GM18507 (cell line): ENCODE measurements around the gene MAP2K6.
A peak's percentile ranks its signal among the peaks of the same experiment; 100 is the strongest.

ENCODE experiments used
- DNase-seq: peaks from one replicate; pipeline ENCODE4 v3.0.0; 2011; ENCODE audit warnings: low read depth; ENCODE audit not compliant: insufficient read length; ENCODE audit errors: extremely low spot score
- FAIRE-seq: peaks from 2 replicates; lab custom pipeline; 2011; peaks lifted over from hg19 to GRCh38; lab: Jason Lieb, UNC

The MAP2K6 gene

DNA sequence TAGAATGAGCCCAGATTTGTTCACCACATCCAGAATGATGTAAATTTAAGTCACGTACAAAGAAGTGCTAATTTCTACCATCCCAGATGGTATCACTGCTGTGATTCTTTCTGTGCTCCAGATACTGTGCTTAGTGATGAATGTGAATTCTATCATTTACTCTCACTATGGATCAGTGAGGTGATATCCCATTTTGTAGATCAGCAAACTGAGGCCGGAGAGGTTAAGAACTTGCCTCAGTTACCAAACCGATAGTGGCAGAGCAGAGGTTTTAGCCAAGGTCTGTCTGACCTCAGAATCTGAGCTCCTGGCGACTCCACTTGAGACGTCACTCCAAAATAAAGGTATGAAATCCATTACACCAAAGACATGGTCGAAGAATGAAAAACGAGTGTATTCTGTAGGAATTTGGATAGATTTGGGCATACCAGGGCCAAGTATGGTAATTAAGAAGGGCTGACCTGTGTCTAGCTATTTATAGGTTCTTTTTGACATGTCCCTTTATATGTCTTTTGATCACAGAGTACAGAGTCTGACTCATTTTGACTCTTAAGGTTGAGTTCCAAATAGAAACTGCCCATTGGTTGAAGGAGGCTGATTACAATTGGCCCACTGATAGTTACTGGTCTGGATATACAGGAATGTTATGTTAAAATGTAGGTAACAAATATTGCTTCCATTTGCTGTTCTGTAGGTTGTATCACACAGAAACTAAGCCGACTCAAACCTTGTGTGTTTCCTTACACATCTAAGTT is 10.0 kb downstream of the MAP2K6 start:
- no peak for DNase-seq
- no peak for FAIRE-seq

DNA sequence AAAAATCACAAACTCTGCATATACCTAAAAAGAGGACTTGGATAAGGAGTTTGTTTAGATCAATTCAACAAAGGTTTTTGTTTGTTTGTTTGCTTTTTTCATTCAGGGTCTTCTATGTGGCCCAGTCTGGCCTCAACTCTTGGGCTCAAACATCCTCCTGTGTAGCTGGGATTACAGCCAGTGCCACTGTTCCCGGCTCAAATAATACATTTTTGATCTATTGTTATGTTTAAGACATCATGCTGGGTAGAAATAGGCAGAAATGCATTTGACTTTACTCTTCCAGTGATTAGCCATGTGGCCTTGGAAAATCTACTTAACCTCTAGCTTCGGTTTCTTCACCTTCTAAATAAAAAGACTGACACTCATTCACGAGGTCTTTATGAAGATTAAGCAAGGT is 11.5 kb downstream of the MAP2K6 start:
- DNase-seq: no peak
- FAIRE-seq: no peak

DNA sequence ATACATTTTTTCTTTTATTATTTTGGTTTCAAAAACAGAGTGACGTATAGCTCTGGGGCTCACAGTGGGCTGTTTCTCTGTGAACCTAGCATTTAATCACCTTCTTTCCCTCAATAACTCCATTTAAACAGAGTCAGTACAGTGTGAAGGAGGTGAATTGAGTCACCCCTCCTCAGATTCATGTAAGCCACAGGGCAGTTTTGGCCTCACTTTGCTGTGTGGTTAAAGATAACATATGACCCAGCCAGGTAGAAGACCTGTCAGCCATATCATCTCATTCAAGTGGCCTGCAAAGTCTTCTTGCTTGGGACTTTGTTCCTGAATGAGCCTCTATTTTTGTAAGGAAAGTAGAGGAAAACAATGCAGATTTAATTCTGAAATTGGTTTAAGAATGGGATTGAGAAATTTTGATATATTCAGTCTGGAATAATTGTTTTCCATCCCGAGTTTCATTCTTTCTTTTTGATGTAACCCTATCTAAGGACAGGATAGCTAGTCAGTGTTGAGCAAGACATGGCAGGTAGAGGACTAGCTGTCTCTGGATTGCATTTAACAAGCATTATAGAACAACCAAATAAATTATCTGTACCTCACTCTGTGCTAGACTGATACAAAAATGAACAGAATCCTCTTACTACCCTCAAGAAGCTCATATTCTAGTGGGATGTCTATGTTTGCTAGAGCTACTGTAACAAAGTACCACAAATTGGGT is 13.1 kb downstream of the MAP2K6 start:
- FAIRE-seq (no peak), DNase-seq (no peak)

DNA sequence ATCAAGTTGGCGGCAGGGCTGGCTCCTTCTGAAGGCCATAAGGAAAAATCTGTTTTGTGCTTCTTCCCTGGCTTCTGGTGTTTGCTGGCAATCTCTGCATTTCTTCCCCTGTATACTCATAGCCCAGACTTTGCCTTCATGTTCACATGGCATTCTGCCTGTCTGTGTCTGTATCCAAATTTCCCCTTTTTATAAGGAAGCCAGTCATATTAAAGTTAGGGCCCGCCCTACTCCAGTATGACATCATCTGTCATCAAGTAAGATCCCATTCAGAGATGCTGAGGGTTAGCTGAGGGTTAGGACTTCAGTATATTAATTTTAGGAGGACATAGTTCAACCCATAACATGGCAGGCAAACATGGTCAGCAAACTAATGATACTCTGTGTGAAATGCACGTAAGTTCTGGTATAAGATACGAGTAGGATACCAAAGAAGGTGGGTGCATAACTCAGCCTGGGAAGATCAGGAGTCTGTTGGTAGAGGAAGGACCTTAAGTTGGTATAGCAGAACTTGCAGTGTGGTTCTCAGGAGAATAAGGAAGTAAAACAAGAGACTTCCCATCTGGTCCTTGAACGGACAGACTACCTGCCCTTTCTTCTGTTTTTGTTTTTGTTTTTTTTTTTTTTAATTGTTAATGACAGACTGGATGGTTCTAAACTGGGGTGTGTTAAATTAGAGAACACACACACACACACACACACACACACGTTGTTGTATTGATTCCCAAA is 13.9 kb downstream of the MAP2K6 start:
- FAIRE-seq: peak; percentile 41
- DNase-seq: no peak

DNA sequence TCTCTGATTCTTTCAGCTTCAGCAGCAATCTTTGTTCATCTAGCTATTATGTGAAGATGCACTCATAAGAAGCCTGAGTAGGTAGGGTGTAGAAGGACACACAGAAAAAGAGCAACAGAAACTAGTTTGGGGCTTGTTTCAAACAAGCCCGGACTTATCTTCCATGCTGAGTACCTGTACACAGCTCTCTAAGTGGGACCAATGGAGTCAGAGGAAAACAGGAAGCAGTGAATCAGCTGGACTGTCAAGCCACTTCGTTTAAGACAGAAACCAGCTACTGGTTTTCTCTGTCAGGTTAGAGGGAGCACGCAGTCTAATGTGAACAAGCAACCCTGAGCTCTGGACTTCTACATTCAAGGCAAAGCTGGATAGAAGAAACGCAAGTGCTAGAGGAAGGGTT is 16.0 kb downstream of the MAP2K6 start:
- FAIRE-seq (peak; percentile 31), DNase-seq (no peak)

DNA sequence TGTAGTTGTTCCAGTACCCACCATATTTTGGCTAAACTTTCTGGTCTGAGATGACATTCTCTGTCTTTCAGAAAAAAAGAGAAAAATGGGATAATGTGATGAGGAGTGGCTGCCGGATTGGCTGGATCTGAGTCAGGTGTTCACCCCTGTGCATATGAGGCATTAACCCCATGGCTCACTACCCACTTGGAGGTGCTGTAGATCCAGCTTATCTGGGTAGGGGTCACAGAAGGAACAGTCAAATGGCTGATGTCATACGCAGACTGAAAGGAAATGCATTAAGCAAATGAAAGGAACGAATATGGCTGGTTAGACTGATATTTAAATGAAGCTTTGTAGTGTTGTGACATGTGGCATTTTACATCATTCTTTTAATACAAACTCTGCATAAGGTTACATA is 17.3 kb downstream of the MAP2K6 start:
- no peak for FAIRE-seq
- DNase-seq: no peak

DNA sequence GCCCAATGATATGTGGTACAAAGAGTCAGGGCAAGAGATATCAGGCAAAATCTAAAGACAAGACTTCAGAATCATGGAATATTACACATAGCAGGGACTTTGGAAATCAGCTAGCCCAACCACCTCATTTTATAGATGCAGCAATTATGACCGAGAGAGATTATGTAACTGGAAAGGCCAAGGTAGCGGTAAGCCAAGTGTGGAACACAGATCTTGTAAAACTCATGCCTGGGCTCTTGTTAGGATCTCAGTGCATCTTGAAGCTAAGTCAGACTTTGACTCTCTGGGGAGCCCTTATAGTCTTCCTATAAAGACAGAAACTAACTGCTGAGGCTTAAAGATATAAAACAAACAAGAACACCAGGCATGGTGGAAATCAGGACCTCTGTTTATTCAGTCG is 18.6 kb downstream of the MAP2K6 start:
- DNase-seq: no peak
- FAIRE-seq: no peak

DNA sequence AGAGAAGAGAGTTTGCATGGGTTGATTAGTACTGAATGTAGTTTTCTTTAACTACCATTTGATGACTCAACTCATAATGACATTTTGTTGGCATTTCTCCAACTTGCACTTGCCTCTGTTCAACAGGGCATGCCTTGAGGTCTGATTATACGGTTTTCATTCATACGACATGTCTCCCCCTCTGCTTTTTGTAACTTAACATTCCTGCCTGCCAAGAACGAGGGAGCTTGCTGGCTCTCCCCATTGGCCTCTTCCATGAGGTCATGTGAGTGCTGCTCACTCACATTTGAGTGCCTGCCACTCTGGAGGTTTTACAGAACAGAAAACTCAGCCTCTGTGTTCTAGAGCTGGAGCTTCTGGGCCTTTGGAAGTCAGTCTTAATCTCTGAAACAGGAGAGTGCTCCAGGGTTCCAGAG is 19.7 kb downstream of the MAP2K6 start:
- no peak for DNase-seq
- FAIRE-seq: no peak

DNA sequence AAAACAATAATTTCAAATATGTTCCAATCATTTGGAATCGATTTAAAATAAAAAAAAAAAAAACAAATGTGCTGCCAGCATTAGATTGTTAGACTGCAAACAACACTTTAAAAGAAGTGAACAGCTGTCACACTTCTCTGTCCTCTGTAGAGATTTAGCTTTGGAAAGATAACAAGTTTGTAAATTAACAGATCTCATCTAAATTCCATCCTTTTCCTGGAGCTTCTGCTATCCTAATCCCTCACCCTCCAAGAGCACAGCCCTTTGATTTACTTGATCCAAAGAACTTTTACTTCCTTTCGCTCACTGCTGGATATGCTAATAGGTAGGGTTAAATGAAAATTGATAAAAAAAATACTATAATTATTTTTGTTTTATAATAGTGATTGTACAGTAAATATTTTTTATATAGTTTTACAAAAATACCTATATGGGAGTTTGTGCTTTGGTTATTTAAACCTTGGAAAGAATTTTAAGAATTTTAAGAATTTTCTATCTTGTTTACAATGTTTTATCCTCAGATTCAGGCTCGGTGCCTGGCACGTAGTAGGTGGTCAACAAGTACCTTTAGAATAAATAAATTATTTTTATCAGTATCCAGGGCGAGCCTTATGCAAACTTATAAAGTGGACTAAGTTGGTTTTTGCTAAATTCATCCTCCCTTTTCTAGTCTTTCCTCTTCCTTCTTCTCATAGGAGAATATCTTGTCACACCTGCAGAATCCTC is 21.6 kb downstream of the MAP2K6 start:
- FAIRE-seq: no peak
- no peak for DNase-seq

DNA sequence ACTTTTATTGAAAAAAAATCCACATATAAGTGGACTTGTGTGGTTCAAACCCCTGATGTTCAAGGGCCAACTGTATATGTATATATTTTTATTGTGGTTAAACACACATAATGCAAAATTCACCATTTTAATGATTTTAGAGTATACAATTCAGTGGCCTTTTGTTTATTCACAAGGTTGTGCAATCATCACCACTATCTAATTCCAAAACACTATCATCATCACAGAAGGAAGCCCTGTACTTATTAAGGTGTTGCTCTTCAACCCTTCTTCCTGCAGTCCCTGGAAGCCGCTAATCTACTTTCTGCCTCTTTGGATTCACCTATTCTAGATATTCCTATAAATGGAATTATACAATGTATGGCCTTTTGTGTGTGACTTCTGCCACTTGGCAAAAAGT is 23.0 kb downstream of the MAP2K6 start:
- no peak for DNase-seq
- no peak for FAIRE-seq

DNA sequence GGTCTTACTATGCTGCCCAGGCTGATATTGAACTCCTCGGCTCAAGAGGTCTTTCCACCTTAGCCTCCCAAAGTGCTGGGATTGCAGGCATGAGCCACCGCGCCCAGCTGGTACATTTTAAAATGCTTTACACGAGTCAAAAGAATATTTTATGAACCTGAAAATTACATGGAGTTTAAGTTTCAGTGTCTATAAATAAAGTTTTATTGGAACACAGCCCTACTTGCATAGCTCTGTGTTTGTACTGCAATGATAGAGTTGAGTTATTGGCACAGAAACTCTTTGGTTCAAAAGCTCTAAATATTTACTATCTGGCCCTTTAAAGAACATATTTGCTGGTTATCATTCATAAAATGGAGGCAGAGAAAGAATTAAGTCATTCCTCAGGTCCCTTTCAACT is 24.3 kb downstream of the MAP2K6 start:
- DNase-seq (no peak), FAIRE-seq (no peak)

DNA sequence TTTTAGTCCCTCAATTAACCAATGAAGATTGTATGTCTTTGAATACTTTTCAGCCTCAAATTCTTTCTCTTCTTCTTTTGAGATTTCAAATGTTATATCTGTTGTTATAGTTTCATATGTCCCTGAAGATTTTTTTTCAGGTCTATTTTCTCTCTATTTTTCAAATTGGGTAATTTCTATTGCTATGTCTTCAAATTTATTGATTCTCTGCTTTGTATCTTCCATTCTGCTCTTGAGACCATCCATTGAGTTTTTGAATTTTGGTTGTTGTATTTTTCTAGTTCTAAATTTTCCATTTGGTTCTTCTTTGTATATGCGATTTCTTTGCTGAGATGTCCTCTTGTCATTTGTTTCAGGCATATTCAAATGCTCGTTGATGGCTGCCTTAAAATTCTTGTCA is 26.7 kb downstream of the MAP2K6 start:
- FAIRE-seq (no peak), DNase-seq (no peak)

DNA sequence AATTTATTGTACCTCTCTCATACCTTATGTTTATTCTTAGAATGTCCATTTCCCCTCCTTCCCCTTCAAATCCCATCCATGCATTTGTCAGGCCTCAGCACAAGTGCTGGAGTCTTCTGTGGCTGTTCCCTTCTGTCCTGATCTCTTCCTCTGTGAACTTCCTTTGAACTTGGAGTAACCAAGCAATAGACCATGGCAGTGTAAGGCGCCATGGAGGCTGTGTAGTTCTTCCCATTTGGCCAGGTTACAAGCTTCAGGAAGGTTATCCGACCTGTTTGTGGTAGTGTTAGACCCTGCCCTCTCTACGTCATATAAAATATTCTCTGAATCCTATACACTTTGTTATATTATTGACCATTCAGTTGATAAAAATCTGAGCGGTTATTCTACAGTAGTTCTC is 28.6 kb downstream of the MAP2K6 start:
- no peak for DNase-seq
- no peak for FAIRE-seq

DNA sequence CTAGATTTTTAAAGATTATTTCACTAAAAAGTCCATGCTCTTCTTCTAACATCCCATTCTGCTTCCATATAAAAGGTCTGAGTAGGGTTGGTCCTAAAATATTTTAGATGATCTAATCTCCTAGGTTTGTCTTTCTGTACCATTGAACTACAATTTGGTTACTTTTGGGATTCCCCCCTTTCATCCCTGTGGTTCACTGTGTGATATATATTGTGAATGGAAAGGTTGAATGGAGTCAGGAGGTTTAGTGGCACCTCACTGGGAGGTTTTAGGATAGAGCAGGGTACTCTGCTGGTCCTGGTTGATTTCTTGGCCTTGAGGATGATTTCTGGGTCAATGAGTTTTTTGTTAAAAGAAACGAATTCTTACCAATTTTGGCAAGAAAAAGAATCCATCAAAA is 29.5 kb downstream of the MAP2K6 start:
- no peak for DNase-seq
- no peak for FAIRE-seq

DNA sequence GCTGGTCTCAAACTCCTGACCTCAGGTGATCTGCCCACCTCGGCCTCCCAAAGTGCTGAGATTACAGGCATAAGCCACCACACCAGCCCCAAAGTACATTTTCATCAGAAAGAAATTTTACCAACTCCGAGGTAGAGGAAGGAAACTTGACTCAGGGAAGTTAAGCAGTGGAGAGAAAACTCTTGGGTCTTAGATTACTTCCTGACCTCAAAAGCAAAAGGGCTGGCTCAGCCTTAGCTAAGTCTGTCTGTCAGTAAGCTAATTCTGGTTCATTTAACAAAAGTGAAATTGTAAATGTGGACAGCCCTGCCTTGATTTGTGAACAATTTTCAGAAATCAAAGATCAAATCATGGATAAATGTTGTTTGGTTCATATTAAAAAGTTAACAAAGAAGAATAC is 30.6 kb downstream of the MAP2K6 start:
- FAIRE-seq: no peak
- DNase-seq: no peak

DNA sequence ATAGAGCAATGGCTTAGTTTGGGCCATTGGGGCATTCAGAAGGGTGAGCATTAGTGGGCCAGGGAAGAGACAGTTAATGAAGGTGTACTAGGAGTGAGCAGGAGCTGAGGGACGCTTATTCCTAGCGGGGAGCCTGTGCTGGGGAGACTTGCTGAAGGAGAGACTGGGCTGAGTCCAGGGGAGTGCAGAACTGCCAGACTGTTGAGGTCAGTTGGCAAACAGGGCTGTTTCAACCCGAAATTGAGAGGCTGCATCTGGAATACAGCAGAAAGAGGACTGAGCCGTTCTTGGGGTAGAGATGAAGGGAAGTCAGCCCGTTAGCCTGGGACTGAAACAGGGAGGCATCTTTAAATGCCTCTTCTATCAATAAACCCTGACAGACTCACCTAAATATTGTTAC is 33.2 kb downstream of the MAP2K6 start:
- DNase-seq: no peak

DNA sequence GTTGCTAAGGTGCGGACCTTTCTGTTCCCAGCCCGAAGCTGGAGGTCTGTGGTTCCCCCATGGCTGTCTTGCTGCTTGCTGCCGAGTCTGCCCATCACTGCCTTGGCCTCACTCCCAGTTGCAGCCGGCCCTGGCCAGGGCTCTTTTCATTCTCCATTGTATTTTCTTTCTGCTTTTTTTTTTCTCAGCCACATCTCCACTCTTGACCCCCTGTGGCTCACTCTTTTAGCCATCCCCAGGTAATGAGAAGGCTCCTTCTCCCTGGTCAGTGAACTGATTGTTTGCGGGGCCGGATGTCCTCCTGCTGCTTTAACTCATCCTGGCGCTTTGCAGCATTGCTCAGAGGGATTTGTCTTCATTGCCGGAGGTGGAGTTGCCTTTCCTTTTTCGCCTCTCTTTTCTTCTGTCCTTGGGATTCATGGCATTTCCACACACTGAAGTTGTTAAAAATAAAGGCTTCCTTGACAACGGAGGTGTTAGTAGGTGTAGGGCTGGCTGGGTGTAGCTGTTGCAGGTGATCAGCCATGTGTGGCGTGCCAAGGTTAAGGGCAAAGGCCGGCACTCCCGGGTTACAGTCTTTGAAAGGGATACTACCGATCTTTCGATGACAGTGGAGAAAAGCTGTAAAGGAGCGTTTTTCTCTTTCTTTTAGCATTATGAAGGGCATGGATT is 34.1 kb downstream of the MAP2K6 start:
- no peak for DNase-seq
- FAIRE-seq: no peak

More for the DNA sequence above, 33.2 kb downstream of the MAP2K6 start:
- no peak for FAIRE-seq

DNA sequence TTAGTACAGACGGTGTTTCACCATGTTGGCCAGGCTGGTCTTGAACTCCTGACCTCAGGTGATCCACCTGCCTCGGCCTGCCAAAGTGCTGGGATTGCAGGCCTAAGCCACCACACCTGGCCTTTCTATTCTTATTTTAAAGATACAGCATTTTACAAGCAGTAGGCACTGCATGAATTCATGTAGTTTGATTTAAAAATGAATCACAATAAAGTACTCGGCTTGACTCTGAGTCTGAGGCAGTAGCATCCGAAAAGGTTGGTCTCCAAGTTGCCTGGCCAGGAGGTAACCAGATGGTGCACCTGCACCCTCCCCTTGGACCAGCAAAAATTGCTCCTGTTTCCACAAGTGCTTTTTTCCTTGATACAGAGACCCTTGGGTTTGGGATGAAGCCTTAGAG is 35.6 kb downstream of the MAP2K6 start:
- FAIRE-seq: no peak

DNA sequence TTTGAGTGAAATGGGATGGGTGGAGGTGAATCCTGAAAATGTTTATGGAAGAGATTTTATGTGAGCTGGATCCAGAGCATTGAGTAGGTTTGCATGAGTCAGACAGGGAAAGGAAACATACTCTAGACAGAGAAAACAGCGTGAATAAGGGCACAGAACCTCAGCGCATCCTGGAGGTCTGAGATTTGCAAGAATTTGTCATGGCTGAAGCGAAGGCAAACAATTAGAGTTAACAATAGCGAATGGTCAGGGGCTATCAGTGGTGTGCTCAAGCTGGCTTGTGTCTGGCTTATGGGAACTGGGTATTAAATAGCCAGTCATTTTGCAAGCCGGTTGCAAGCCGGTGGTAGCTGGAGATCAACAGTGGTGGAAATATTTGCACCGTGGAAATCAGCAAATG is 36.4 kb downstream of the MAP2K6 start:
- FAIRE-seq (no peak), DNase-seq (no peak)

More for the DNA sequence above, 35.6 kb downstream of the MAP2K6 start:
- no peak for DNase-seq
